HG02840 (cell line): ENCODE data around the gene EFHB.
A peak's percentile ranks its signal among the peaks of the same experiment; 100 is the strongest.
"Not testable (repeated sequence)": the region's sequence is repeated elsewhere in the genome, so short reads cannot be mapped to it uniquely, and the experiment has no call there.

Source experiments
- ATAC-seq: cut with Tn5 transposase; IDR thresholded peaks from one replicate; pipeline ENCODE4 v1.9.1; 2021; ENCODE audit warnings: mild to moderate bottlenecking, moderate library complexity, moderate number of reproducible peaks; ENCODE audit not compliant: unreplicated experiment, low FRiP score

The EFHB gene

GRCh38 chr3:19931767-19932188, 2.2 kb downstream of the EFHB start:
- no peak for ATAC-seq

DNA sequence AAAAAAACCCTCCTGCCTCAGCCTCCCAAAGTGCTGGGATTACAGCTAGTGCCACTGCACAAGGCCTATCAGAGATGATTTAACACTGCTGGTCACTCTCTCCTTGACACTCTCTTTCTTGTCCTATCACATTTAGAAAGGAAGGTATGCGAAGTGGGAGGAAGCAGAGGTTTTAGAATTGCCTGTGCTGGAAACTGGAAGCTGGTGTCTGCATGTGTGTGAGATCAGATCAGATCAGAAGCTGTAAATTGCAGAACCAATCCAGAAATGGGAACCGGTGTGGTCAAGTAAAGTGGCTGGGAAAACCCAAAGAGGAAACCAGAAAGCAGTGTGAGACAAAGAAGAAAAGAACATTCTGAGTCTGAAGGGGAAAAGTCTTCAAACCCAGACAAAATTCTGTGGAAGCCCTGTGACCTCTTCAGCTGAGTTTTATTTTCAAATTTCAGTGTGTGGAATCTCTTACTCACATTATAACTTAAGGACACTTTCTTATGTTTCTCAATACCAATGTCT, 2.8 kb downstream of the EFHB start:
- ATAC-seq: peak; percentile 80

GRCh38 chr3:19920401-19921080, 13.5 kb downstream of the EFHB start:
- ATAC-seq: no peak

DNA sequence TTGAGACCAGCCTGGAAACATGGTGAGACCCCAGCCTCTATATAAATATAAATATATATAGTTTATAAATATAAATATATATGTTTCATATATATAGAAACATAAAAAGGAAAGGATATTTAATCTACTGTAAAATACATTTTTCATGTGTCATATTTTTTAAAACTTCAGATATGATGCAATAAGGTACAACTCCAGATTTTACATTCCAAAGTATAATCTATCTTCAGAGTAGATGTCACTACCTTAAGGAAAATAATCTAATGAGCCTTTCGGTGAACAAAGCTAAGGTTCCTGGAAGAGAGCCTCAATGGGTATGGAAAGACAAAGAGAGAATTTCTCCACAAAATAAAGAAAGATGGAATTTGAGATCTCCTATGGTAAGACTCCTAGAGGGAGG, 16.9 kb downstream of the EFHB start:
- no peak for ATAC-seq

DNA sequence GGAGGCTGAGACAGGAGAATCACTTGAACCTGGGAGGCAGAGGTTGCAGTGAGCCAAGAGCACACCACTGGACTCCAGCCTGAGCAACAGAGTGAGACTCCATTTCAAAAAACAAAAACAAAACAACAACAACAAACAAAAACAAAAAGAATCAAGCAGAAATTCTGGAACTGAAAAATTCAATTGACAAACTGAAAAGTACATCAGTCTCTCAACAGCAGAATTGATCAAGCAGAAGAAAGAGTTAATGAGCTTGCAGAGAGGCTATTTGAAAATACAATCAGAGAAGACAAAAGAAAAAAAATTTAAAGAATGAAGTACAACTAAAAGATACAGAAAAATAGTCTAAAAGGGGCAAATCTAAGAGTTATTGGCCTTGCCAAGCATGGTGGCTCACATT, 22.6 kb downstream of the EFHB start:
- no peak for ATAC-seq

DNA sequence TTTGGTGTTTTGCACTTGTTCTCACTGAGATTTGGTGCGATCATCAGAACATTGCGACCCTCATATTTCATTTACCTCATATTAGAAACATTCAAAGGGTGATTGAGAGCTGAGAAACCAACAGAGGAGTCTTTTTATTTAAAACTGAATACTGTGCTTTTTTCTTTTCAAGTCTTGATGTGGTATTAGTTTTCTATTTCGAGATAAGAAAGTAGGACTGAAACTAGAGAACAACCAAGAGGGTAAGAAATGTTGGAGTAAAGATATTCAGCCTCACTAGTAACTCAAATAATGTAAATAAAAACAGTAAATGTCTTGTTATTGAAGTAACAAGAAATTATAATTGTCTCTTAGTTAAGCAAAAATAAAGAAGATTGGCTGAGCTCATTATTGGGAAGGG, 26.5 kb downstream of the EFHB start:
- ATAC-seq: no peak

GRCh38 chr3:19903649-19904048, 30.4 kb downstream of the EFHB start:
- no peak for ATAC-seq

- no peak for ATAC-seq
Measured at GRCh38 chr3:19901918-19902317, 32.1 kb downstream of the EFHB start.

DNA sequence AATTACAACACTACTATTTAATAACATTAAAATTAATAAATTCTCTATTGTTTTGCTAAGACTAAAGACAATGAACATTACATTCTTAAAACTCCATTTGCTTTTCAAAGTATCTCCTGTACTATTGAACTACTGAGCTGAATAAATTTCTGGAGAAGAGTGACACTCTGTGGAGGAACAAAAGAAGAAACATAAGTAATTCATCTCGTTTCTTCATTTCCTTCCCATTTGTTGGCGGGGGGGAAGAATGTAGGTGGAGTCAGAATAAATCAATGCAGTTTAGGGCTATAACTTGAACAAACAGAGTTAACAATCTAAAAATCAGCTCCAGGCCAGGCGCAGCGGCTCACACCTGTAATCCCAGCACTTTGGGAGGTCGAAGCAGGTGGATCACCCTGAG, 32.7 kb downstream of the EFHB start:
- ATAC-seq: no peak

DNA sequence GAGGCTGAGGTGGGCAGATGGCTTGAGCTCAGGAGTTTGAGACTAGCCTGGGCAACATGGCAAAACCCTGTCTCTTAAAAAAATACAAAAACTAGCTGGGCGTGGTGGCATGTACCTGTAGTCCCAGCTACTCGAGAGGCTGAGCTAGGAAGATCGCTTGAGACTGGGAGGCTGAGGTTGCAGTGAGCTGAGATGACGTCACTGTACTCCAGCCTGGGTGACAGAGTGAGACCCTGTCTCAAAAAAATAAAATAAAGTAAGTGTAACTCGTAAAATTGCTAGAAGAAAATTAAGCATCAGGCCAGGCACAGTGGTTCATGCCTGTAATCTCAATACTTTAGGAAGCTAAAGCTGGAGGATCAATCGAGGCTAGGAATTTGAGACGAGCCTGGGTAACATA, 34.2 kb downstream of the EFHB start:
- ATAC-seq: not testable (repeated sequence)

DNA sequence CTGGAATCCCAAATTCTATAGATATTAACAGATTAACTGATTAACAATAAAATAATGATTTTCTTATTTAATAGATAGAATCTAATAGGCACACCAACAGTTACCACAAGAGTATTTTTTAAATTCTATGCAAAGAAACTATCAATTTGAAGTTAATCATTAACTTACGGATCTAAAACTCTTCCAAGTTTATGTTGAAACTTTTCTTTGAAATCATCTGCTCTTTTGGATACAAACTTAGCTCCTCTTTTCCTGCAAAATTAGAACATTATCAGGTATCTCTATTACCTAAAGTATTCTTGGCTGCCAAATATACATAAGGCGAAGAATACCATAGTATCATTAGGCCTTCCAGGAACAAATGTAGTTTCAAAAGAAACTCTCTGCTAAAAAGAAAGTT, 34.8 kb downstream of the EFHB start:
- ATAC-seq: no peak

- no peak for ATAC-seq
Measured at GRCh38 chr3:19898721-19899120, 35.3 kb downstream of the EFHB start.

GRCh38 chr3:19891740-19892139, 42.3 kb downstream of the EFHB start:
- ATAC-seq: no peak

DNA sequence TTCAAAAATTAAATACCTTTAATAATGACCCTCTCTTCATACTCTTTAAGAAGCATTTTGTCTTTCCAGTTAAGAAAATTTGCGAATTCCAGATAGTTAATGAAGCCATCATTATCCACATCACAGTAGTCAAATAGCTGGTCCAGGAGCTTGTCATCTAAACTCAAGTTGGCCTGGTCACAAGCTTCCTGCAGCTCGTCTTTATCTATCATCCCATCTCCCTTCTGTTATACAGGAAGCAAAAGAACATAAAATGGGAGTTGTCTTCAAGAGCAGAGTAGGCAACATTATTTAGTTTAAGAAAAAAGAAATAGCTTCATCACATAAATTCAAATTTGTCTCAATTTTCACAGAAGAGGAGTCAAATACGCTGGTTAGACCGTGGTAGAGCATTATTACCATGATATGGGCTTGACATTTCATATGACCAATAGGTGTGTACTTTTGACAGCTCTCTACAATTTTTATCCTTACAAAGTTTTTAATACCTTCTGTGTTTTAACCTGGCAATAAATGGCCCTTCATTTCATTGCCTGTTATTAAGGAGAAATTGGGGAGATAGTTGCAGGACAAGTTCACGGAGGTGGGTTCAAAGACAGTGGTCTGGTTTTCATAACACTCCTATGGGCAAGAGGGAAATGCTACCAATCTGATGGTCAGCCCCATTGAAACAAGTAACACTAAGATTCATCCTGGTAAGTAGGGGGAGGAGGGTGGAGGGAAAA, 45.4 kb downstream of the EFHB start:
- no peak for ATAC-seq

- ATAC-seq: not testable (repeated sequence)
Measured at GRCh38 chr3:19887122-19887521, 46.9 kb downstream of the EFHB start.

DNA sequence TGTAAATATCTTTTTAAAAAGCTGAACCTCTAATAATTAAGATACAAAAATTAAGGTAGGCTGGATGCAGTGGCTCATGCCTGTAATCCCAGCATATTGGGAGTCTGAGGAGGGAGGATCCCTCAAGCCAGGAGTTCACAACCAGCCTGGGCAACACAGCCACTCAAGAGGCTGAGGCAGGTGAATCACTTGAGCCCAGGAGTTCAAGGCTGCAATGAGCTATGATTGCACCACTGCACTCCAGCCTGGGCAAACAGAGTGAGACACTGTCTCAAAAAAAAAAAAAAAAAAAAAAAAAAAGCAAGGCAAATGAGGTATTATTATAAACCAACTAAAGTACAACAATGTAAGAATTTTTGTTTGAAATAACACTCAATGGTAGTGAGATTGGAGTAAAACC, 47.6 kb downstream of the EFHB start:
- ATAC-seq: no peak

DNA sequence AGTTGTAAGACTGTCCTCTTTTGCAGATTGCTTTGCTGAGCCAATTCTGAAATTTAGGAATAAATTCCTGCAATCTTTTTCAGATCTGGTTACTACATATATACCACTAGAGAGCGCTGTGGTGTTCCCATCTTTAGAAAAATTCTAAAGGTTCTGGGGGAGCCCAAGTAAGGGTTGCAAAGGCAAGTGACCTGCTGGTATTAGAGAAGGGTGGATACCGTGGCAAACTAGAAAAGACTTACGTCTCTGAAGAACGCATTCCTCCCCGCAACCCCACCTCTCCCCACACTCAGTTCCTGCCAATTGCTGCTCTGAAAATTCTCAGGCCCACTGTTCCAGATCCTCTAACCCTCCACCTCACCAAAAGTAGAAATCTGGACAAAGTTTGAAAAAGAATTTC, 48.5 kb downstream of the EFHB start:
- no peak for ATAC-seq

DNA sequence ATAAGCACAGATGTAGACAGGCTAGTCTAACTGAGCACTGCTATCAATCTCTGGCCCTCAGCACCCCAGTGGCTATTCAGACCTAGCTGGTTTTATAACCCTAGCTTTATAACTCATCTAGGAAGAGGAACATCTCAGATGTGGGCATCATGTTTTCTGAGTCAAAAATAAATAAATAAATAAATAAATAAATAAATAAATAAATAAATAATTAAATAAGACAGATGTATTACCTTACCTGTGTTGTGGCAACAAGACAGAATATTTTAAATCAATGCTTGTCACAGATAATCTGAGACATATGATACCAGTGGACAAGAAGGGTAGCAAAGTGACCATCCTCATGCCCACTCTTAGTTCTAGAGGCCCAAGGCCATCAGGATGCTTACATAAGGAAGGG, 52.2 kb downstream of the EFHB start:
- no peak for ATAC-seq

DNA sequence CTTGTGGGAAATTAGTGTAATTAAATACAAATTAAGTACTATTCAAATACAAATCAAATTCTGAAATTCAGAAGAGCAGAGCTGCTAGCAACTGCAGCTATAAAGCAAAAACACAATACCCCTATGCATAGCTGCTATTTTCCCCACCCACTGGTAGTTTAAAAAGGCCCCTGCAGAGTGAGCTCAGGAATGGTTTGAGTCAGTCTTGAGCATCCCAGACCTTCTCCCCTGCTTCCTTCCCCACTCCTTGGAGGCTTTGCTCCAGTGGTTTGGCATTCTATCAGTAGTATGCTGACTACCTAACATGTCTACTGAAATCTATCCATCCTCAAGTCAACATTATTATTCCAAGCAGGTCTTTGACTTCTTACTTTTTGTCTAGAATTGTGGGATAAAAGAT, 53.0 kb downstream of the EFHB start:
- no peak for ATAC-seq

DNA sequence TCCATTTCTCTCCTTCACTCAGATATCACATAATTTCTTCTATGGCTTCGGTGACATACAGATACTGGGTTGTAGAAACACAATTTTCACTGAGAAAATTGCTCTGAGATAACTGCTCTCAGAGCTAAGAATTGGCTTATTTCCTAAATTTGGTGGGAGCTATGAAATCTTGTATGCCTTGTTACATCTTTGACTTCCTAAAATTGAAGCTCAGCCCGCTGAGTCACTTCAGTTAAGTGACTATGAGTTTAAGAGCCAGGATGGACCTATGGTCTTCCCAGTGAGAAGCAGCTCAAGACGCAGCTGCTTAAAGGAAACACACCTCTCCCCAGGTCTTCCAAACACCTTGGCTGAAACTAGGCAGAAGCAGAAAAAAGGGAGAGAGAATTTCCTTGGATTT, 56.4 kb downstream of the EFHB start:
- no peak for ATAC-seq

GRCh38 chr3:19866751-19867347, 67.2 kb downstream of the EFHB start:
- ATAC-seq: no peak

GRCh38 chr3:19855318-19855717, 78.7 kb downstream of the EFHB start:
- not testable (repeated sequence) for ATAC-seq
